KG1 (cell line): ENCODE results near the gene ABLIM3.

Experiments
- DNase-seq: peaks from one replicate; lab custom pipeline; 2025; lab: John Stamatoyannopoulos, UW

ABLIM3 gene

GRCh38 chr5:149309354-149309753 is 168.1 kb downstream of the ABLIM3 start:
- no peak for DNase-seq
